Neural progenitor cell (in vitro differentiated cells): ENCODE data around the gene NEO1.

Experiments
- CTCF ChIP-seq: fragments of 200-600 bp; sonication (generic); IDR thresholded peaks from 2 replicates; pipeline ENCODE4 v1.5.1; 2017; ENCODE audit warnings: antibody characterized with exemption, mild to moderate bottlenecking
- EZH2 ChIP-seq: fragments of 200-600 bp; sonication (generic); IDR thresholded peaks from 2 replicates; pipeline ENCODE4 v1.6.1; 2017; ENCODE audit warnings: antibody characterized with exemption, mild to moderate bottlenecking, moderate library complexity

- TF ChIP-seq EZH2 (no peak), CTCF (no peak)
Observed at GRCh38 chr15:73322665-73323373, 270.6 kb downstream of the NEO1 start.
